ENCODE measurements around the gene NEDD4L.

GRCh38 chr18:58169472-58169871, 125.4 kb downstream of the NEDD4L start:
- TF ChIP-seq CTCF (IDR thresholded peaks at IDR 0.05; ENCODE audit: insufficient read depth, low read length, poor library complexity, severe bottlenecking) = no peak
- no peak for TF ChIP-seq EZH2phosphoT487 (conservative IDR thresholded peaks at IDR 0.05; ENCODE audit: low read length)
